ENCODE data around the gene PPIP5K1.
"Not testable (repeated sequence)": the region's sequence is repeated elsewhere in the genome, so short reads cannot be mapped to it uniquely, and the experiment has no call there.

PPIP5K1 gene

DNA sequence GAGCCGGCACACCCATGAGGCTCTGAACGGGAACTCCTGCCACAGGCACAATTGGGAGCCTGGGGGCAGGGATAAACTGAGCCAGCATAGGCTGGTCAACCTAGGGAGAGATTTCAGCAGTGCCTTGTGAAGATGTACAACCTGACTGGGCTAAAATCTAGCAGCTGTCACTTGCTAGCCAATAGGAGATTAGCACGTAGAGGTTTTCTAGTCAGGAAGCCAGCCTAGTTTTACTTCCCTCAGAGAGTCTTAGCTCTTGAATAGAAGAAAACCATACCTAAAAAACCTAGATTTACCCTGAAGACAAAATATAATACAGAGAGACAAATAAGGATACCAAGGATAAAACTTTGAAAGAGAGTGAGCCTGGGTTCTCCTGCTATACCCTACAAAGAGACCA lies 27.3 kb downstream of the PPIP5K1 start:
- DNase-seq (ENCODE audit: low spot score); H3K27ac ChIP-seq; CTCF ChIA-PET; POLR2A ChIA-PET (ENCODE audit: low non-redundant PET): not testable (repeated sequence)

- TF ChIP-seq, protein P1, sequence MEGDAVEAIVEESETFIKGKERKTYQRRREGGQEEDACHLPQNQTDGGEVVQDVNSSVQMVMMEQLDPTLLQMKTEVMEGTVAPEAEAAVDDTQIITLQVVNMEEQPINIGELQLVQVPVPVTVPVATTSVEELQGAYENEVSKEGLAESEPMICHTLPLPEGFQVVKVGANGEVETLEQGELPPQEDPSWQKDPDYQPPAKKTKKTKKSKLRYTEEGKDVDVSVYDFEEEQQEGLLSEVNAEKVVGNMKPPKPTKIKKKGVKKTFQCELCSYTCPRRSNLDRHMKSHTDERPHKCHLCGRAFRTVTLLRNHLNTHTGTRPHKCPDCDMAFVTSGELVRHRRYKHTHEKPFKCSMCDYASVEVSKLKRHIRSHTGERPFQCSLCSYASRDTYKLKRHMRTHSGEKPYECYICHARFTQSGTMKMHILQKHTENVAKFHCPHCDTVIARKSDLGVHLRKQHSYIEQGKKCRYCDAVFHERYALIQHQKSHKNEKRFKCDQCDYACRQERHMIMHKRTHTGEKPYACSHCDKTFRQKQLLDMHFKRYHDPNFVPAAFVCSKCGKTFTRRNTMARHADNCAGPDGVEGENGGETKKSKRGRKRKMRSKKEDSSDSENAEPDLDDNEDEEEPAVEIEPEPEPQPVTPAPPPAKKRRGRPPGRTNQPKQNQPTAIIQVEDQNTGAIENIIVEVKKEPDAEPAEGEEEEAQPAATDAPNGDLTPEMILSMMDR (conservative IDR thresholded peaks at IDR 0.05; ENCODE audit: low read depth) = no peak
- H3K27ac ChIP-seq = no peak overlapping the region
- CTCF ChIA-PET = no interaction called here
- POLR2A ChIA-PET (ENCODE audit: low non-redundant PET) = interaction anchor here (0.6 kb wide), 1 partner anchor 25 kb away, joined by 3 read pairs; no protein-coding TSS in a partner anchor
- DNase-seq (ENCODE audit: low spot score) = no peak
These were observed 37.0 kb downstream of the PPIP5K1 start for GRCh38 chr15:43552986-43553385.

DNA sequence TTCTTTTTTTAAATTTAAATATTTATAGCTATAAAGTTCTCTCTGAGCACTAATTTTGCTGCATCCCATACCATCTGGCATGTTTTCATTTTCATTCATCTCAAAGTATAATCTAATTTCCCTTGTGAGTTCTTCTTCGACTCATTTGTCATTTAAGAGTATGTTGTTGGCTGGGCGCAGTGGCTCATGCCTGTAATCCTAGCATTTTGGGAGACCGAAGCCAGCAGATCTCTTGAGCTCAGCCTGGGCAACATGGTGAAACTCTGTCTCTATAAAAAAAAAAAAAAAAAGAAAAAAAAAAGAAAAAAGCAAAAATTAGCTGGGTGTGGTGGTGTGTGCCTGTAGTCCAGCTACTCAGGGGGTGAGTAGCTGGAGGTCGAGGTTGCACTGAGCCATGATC lies 37.8 kb downstream of the PPIP5K1 start:
- DNase-seq (ENCODE audit: low spot score) = no peak
- H3K27ac ChIP-seq = no peak overlapping the region
- ChIA-PET POLR2A (ENCODE audit: low non-redundant PET) (interaction anchor here (0.6 kb wide), 1 partner anchor 24 kb away, joined by 3 read pairs; no protein-coding TSS in a partner anchor), CTCF (interaction anchor here (0.6 kb wide), 1 partner anchor 1312 kb away, joined by 3 read pairs; no protein-coding TSS in a partner anchor)
- TF ChIP-seq, protein P1 (conservative IDR thresholded peaks at IDR 0.05; ENCODE audit: low read depth) = no peak

GRCh38 chr15:43550527-43551363 lies 39.3 kb downstream of the PPIP5K1 start:
- DNase-seq (ENCODE audit: low spot score) = no peak
- CTCF ChIA-PET = no interaction called here

GRCh38 chr15:43547539-43547938 lies 42.5 kb downstream of the PPIP5K1 start:
- DNase-seq (ENCODE audit: low spot score) = no peak
- H3K27ac ChIP-seq = no peak overlapping the region
- CTCF ChIA-PET = no interaction called here
- TF ChIP-seq, protein P1 (conservative IDR thresholded peaks at IDR 0.05; ENCODE audit: low read depth) = no peak
- POLR2A ChIA-PET (ENCODE audit: low non-redundant PET) = no interaction called here

More at GRCh38 chr15:43550527-43551363, 39.3 kb downstream of the PPIP5K1 start:
- H3K27ac ChIP-seq = no peak overlapping the region
- POLR2A ChIA-PET (ENCODE audit: low non-redundant PET) = no interaction called here
- TF ChIP-seq, protein P1 (conservative IDR thresholded peaks at IDR 0.05; ENCODE audit: low read depth) = no peak

DNA sequence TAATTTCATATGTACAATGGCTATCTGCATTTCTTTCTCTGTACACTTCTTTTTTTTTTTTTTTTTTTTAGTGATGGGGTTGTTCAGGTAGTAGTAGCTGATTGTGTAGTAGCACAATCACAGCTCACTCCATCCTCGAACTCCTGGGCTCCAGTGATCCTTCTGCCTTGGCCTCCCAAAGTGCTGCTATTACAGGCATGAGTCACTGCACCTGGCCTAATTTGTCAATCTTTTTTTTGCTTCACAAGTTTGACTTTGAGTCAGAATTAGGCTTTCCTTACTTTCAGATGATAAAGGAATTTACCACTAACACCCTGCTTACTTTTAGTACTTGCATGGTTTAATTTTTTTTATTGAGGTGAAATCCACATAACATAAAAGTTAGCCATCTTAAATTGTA lies 44.6 kb downstream of the PPIP5K1 start:
- no peak overlapping the region for H3K27ac ChIP-seq
- no peak for DNase-seq (ENCODE audit: low spot score)
- CTCF ChIA-PET = no interaction called here
- POLR2A ChIA-PET (ENCODE audit: low non-redundant PET) = no interaction called here
- TF ChIP-seq, protein P1 (conservative IDR thresholded peaks at IDR 0.05; ENCODE audit: low read depth) = no peak

- DNase-seq (ENCODE audit: low spot score) = no peak
- ChIA-PET POLR2A (ENCODE audit: low non-redundant PET) (no interaction called here), CTCF (no interaction called here)
- no peak overlapping the region for H3K27ac ChIP-seq
- TF ChIP-seq, protein P1 (conservative IDR thresholded peaks at IDR 0.05; ENCODE audit: low read depth) = no peak
These were observed 45.7 kb downstream of the PPIP5K1 start for GRCh38 chr15:43544266-43544665.

Data from RWPE1 (cell line).